HepG2 (cell line): Measurements from ENCODE around the gene MYO1E. TPM values are rescaled to one million over a fixed set of nuclear protein-coding genes. Genes with fewer than 3 reads are reported as not detected.
A peak's percentile ranks its signal among the peaks of the same experiment; 100 is the strongest.

Source experiments
- ARHGAP35 ChIP-seq: sonication (generic); formaldehyde crosslinking; IDR thresholded peaks from 2 replicates; pipeline ENCODE4 v1.9.0; 2022; ENCODE audit warnings: mild to moderate bottlenecking, inconsistent platforms, moderate library complexity, missing genetic modification reagents, borderline replicate concordance
- ARID5B ChIP-seq: IDR thresholded peaks from 2 replicates; pipeline ENCODE4 v1.4.0; 2020; ENCODE audit warnings: mild to moderate bottlenecking, missing genetic modification reagents
- HNF1A ChIP-seq, 2 experiments: sonication (generic) in 1 of 2; formaldehyde crosslinking in 1 of 2; IDR thresholded peaks; 2 replicates each; pipeline versions ENCODE4 v1.4.0 to v1.6.1; 2016 to 2020; ENCODE audit warnings: borderline replicate concordance in 1 of 2, low read depth in 1 of 2, mild to moderate bottlenecking in 1 of 2, missing genetic modification reagents in 1 of 2
- NCOA2 ChIP-seq: sonication (generic); formaldehyde crosslinking; IDR thresholded peaks from 2 replicates; pipeline ENCODE4 v1.8.0; 2022; ENCODE audit warnings: inconsistent platforms
- PHF20 ChIP-seq: sonication (generic); formaldehyde crosslinking; IDR thresholded peaks from 2 replicates; pipeline ENCODE4 v1.5.0; 2020; ENCODE audit warnings: mild to moderate bottlenecking, missing genetic modification reagents
- REST ChIP-seq, 2 experiments: IDR thresholded peaks; 2 replicates each; pipeline ENCODE4 v1.6.1; 2011 to 2012; ENCODE audit warnings: low read length in 2 of 2, borderline replicate concordance in 1 of 2, low read depth in 1 of 2, mild to moderate bottlenecking in 1 of 2, moderate library complexity in 1 of 2
- RORA ChIP-seq: sonication (generic); formaldehyde crosslinking; IDR thresholded peaks from 2 replicates; pipeline ENCODE4 v1.5.0; 2020; ENCODE audit warnings: mild to moderate bottlenecking, missing genetic modification reagents, moderate library complexity
- SRSF9 ChIP-seq: fragments of 200-400 bp; formaldehyde crosslinking; IDR thresholded peaks from 2 replicates; pipeline ENCODE4 v1.6.1; 2018; ENCODE audit warnings: borderline replicate concordance, mild to moderate bottlenecking, low read depth, low read length; ENCODE audit not compliant: insufficient read depth, poor library complexity, severe bottlenecking
- ZC3H4 ChIP-seq: sonication (generic); formaldehyde crosslinking; IDR thresholded peaks from 2 replicates; pipeline ENCODE4 v1.4.0; 2020; ENCODE audit warnings: missing genetic modification reagents, borderline replicate concordance
- ZEB1 ChIP-seq: IDR thresholded peaks from 2 replicates; pipeline ENCODE4 v1.6.1; 2012; ENCODE audit warnings: mild to moderate bottlenecking, low read depth, inconsistent platforms; ENCODE audit not compliant: insufficient replicate concordance
- ZNF136 ChIP-seq: sonication (generic); formaldehyde crosslinking; IDR thresholded peaks from 2 replicates; pipeline ENCODE4 v1.8.1; 2022; ENCODE audit warnings: low read depth, mild to moderate bottlenecking, moderate library complexity, missing genetic modification reagents
- ZNF230 ChIP-seq: sonication (generic); formaldehyde crosslinking; IDR thresholded peaks from 2 replicates; pipeline ENCODE4 v1.4.0; 2020; ENCODE audit warnings: mild to moderate bottlenecking, missing genetic modification reagents
- ZNF282 ChIP-seq: fragments of 450-650 bp; IDR thresholded peaks from 2 replicates; pipeline ENCODE4 v1.6.1; 2018; ENCODE audit not compliant: partially characterized antibody
- ZNF761 ChIP-seq: sonication (generic); formaldehyde crosslinking; conservative IDR thresholded peaks from 2 replicates; pipeline ENCODE4 v1.4.0; 2020; ENCODE audit warnings: mild to moderate bottlenecking, missing genetic modification reagents
- ZNF839 ChIP-seq: sonication (generic); formaldehyde crosslinking; IDR thresholded peaks from 2 replicates; pipeline ENCODE4 v1.4.0; 2020; ENCODE audit warnings: missing genetic modification reagents, mild to moderate bottlenecking, borderline replicate concordance
- polyA plus RNA-seq, 8 experiments: library from polyadenylated mRNA; depleted of rRNA in 3 of 8; stranded (reverse) in 7 of 8; unstranded in 1 of 8; fragments of >200 nt; fragmentation: Illumina TruSeq in 4 of 8; extraction: Trizol in 4 of 8; gene quantifications; 2 replicates each; pipeline versions ENCODE4 v1.2.1 to v1.2.3, GENCODE V29; 2011 to 2016; ENCODE audit warnings: low read depth in 4 of 8, missing spikeins in 1 of 8, mixed read lengths in 1 of 8; ENCODE audit not compliant: insufficient read depth in 1 of 8
- total RNA-seq, 5 experiments: library from RNA; depleted of rRNA; stranded (reverse); fragments of >200 nt; fragmentation: Illumina TruSeq; extraction: Trizol; gene quantifications; 2 replicates each; pipeline ENCODE4 v1.2.3, GENCODE V29; 2016; ENCODE audit warnings: low read depth in 1 of 5

The MYO1E gene
- total and polyA plus RNA-seq, 2 of the 13 experiments (the other 11 are each of a cell fraction or from before 2014, with no cell fraction given), result 15.7 to 25.1 TPM

GRCh38 chr15:59372352-59373211 is at the start of gene MYO1E (continued):
- TF ChIP-seq ZEB1, result peak; percentile 67
- TF ChIP-seq ZNF136 (CRISPR knock-in tag), result 0 out of 2 replicates have a peak, but pooled peaks have one; percentile 44
- no peak for TF ChIP-seq RORA (CRISPR knock-in tag)
- peak; percentile 34; the same call in 1 of the 2 replicates for TF ChIP-seq ARHGAP35 (CRISPR knock-in tag)
- no peak for TF ChIP-seq HNF1A (IDR thresholded peaks at IDR 0.05; ENCODE audit: low read depth)
- TF ChIP-seq HNF1A (CRISPR knock-in tag; IDR thresholded peaks at IDR 0.05; ENCODE audit: borderline replicate concordance), result no peak; the same call in 1 of the 2 replicates
- no peak for TF ChIP-seq ZNF282
- TF ChIP-seq NCOA2 (CRISPR knock-in tag), result no peak
- TF ChIP-seq SRSF9, result no peak
- TF ChIP-seq ZNF230 (CRISPR knock-in tag), result peak; percentile 72; the same call in 1 of the 2 replicates
- no peak; a peak in 1 of 4 replicates for TF ChIP-seq REST (IDR thresholded peaks at IDR 0.05; ENCODE audit: borderline replicate concordance in 1 of 2, low read depth in 1 of 2, low read length in 2 of 2)
- TF ChIP-seq ARID5B (CRISPR knock-in tag), result peak; percentile 51
- TF ChIP-seq PHF20 (CRISPR knock-in tag), result peak; percentile 40; the same call in 1 of the 2 replicates
- TF ChIP-seq ZNF761 (CRISPR knock-in tag), result no peak; the same call in 1 of the 2 replicates
- 0 out of 2 replicates have a peak, but pooled peaks have one; percentile 49 for TF ChIP-seq ZNF839 (CRISPR knock-in tag)
- no peak for TF ChIP-seq ZC3H4
